Ovary (tissue), 3 donors: ENCODE data around the gene FRYL.

Experiments
- POLR2A ChIP-seq: fragments of 450-650 bp; IDR thresholded peaks from one replicate; pipeline ENCODE4 v1.6.1; 2017; ENCODE audit warnings: antibody characterized with exemption, mild to moderate bottlenecking, moderate library complexity
- TF ChIP-seq, protein P1 (sequence below), 3 donors: fragments of 450-650 bp in 2 of 3; fragments of 200-600 bp in 1 of 3; IDR thresholded peaks; one replicate each; pipeline versions ENCODE4 v1.5.1 to v1.8.0; 2016 to 2022; ENCODE audit warnings: antibody characterized with exemption in 3 of 3, mild to moderate bottlenecking in 1 of 3
- donor health status: DM: no; HTN: no; CAD: no.

DNA sequence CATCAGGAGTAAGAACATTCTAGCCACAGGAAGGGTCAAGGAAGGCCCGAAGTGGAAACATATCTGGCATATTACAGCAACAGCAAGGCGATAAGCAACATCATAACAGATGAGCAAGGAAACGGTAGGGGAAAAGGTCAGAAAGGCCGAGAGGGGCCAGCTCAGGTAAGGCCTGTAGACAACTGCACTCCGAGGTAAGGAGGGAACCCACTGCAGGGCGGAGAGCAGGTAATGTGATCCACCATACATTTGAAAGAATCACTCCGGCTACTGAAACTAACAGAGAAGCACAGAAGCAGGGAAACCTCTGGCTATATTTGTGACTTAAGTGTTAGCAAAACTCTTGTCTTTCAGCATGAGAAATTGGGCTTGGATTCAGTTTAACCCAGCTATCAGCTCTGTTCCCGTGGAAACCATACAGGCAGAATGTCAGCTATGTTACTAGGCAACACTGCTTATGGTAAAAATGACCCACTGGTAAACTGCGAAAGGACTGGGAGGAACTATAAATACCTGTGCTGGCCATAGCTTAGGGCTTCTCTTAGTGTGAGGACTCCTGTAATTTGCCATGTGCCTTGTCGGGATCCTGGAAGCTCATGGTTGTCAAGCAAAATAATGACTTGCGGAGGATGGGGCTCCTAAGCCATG is 31.0 kb downstream of the FRYL start:
- TF ChIP-seq, protein P1, sequence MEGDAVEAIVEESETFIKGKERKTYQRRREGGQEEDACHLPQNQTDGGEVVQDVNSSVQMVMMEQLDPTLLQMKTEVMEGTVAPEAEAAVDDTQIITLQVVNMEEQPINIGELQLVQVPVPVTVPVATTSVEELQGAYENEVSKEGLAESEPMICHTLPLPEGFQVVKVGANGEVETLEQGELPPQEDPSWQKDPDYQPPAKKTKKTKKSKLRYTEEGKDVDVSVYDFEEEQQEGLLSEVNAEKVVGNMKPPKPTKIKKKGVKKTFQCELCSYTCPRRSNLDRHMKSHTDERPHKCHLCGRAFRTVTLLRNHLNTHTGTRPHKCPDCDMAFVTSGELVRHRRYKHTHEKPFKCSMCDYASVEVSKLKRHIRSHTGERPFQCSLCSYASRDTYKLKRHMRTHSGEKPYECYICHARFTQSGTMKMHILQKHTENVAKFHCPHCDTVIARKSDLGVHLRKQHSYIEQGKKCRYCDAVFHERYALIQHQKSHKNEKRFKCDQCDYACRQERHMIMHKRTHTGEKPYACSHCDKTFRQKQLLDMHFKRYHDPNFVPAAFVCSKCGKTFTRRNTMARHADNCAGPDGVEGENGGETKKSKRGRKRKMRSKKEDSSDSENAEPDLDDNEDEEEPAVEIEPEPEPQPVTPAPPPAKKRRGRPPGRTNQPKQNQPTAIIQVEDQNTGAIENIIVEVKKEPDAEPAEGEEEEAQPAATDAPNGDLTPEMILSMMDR (IDR thresholded peaks at IDR 0.05) = no peak
- no peak for TF ChIP-seq POLR2A
